CMK (cell line): ENCODE results near the gene POC1B.
A peak's percentile ranks its signal among the peaks of the same experiment; 100 is the strongest.

Experiments
- DNase-seq: peaks from one replicate; pipeline ENCODE4 v3.0.0-alpha.2; 2010; ENCODE audit warnings: low read depth

The POC1B gene

DNA sequence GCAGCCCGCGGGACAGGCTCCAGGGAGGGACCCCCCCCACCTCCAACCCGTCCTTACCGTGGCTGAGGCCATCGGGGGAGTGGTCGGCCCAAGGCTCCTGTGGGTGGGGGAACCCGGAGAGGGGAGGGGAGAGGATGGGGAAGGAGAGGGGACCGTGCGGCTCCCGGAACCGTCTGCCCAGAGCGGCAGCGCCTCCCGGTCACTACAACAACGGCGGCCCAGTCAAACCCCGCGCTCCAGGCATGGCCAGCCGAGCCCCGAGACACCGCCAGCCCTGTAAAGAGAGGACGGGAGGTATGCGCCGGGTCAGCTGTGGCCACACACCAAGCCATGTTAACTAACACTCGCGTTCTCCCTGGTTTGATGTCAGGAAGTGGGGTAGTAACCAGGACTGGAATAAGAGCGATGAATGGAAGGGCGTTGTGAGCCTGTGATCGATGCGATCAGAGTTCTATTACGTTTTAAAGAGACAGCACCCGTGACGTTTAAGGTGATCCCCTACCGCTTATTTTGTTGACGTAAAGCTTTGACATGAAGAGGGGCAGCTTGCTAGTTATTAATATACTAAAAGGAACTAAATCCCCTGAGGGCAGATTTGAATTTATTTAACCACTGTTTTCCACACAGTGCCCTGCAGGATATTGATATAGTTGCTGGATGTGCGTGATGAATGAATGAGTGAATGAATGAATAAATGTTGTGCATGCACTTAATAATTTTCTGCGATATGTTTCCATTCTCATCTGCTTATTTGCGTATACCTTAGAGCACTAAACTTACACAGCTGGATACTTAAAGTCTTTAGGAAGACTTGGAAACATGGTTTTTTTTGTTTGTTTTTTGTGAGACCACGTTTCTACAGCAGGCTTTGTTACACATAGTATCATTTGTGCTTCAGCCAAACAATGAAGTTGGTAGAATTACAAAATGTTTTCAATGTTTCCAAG is at the start of gene POC1B:
Gene POC1B, minus strand, starts transcription at position 224 of the 947 bp plus-strand sequence. Its CDS starts 152 bp downstream, at position 72.
- no peak for DNase-seq

- no peak for DNase-seq
Measured at GRCh38 chr12:89575374-89575773, 49.5 kb upstream of the POC1B start.

DNA sequence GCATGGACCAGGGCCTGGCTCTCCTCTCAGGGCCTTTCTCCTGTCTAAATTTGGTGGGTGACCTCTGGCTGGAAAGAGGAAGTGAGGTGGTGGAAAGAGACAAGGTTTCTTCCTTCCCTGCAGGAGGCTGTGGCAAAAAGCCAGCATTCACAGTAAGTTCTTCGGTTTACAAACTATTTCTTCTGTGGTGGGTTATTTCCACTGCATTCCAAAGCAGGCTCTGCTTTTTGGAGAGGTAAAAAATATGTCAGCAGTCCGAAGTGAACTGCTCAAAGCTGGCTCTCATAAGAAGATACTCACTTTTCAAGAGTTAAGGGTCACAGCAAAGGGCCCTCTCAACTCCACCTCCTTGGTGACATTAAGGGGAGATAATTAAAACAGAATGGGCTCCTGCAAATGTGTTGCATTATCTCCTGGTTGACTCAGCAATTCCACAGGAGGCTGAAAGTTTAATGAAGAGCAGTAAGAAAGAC is 48.9 kb upstream of the POC1B start:
- peak; percentile 9 for DNase-seq

DNA sequence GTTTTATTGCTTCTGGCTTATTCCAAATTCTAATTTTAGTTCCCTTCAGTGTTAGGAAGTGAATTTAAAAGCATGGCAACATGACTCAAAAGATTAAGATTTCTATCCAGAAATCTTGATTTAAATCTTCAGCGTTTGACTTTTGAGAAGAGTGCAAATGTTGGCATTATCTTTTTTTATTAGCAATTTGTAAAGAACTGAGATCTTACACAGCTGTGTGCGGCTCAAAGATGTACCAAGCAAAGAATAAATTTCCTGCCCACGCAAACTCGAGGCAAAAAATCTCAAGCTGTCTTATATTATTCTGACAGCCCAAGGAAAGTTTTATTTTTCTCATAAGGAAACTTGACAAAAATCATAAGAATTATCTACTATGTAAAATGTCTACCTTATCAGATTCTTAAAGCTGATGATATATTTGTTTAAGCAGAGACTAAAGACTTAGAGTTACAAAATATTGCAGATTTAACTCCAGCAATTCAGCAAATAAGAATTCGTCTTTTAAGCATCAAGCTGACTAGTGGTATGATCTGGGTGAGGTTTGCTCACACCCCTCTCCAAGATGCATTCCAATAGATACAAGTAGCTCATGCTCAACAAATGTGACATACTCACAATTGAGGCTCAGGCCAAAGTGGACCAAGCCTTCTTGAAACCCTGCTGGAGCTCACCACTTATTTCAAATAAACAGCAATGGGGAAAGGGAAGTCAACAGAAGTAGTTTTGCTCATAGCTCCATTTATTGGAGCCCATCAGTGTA is 47.4 kb upstream of the POC1B start:
- DNase-seq = no peak

DNA sequence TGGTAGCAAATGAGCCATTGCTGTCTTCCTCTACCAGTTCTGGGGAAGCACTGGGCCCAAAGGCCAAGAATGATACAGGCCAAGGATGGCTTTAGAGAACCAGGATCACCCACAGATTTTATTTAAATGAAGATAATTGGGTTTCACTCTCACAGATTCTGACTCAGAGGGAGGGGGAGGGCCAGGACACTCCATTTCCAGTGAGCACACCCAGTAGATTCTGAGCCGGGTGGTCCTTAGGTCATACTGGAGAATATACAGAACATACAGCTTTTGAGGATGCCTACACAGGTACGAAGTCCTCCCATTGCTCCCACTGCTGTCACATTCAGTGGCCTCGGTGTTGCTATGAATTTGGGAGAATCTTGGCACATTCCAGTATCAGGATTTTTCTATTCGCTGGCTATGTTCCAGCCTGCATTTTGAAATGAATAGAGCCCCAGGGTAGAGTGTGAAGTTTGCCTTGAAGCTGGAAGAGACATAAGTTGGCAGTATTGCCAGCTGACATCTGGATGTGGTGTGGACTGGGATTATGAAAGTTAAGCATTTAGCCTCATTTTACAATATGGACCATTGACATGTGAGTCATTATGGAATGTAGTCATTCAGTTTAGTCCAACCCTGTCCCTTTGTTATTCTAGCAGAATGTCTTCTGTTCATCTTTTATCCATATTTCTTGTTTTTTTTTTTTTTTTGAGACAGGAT is 45.8 kb upstream of the POC1B start:
- no peak for DNase-seq

DNA sequence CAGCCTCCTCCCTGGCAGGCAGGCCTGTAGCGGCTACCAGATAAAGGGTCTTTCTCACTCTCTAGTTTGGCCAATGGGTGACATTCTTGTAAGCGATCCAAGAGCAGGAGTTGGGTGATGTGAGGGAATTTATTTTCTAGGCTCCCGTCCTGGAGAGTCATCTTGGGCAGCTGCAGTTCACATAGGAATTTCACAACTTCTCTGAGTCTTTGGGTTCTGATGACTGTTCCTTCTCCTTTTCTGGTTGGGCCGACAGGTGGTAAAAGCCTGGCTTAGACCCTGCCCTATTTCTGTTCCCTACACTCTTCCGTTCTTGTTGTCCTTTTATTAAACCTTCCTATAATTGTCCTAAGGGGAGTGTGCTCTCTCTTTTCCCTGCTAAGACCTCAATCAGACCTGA is 42.6 kb upstream of the POC1B start:
- no peak for DNase-seq

DNA sequence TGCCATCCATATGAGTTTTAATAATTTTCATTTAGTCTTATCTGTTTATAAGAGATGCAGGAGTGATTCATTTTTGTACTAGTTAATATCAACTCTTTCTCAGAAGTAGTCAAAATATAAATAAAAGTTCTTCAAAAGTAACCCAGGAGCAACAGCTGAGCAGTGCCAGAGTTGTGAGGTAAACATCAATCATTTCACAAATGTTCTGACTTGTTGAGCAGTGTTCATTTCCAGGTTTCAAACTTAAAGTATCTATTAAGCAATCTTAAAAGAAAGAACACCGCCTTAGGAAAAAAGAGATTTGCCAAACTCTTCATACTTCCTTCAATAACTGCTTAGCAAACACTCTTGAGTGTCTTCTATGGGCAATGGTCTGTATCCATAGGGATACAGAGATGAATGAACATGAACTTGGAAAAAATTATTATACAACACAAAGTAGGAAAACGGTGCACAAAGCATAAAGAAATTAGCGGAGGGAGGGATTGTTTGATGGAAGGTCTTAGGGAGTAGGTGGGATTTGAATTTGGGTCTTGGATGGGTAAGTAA is 41.9 kb upstream of the POC1B start:
- no peak for DNase-seq

- no peak for DNase-seq
Measured at GRCh38 chr12:89566615-89567014, 40.8 kb upstream of the POC1B start.

- DNase-seq = no peak
Measured at GRCh38 chr12:89565002-89565401, 39.2 kb upstream of the POC1B start.

- DNase-seq = no peak
Measured at GRCh38 chr12:89559753-89560152, 33.9 kb upstream of the POC1B start.

DNA sequence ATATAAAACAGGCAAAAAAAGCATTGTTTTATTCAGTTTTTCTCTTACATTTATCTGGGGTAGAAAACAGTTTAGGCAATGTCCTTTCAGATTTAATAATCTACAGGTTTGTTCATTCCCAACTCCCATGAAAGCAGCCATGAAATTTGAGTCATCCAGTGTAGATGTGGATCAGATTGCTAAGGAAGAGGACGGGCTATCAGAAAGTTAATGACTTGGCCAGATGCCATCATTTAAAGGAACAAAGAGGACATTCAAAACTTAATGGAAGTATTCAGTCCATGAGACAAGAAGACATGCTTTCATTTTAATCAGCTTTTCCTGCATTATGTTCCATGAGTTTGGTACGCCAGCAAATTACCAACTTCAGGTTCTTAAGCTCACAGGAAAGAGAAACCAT is 31.1 kb upstream of the POC1B start:
- no peak for DNase-seq

GRCh38 chr12:89552376-89552775 is 26.5 kb upstream of the POC1B start:
- no peak for DNase-seq

DNA sequence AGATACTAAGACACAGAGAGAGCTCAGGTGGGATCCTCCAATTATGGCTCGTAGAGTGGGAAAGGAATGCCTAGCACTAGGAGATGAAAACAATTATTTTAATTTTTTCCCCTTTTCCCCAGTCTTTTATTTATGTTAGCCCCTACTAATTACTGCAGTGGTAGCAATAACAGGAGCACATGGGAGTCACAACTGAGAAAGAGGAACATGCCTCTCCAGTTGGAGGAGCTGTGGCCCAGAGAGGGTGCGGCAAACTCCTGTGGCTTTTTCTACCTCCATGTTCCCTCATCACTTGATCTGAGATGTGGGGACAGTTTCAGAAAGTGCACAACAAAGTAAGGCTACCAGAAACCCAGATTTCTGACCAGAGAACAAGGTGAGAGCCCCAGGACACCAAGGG is 25.9 kb upstream of the POC1B start:
- DNase-seq = no peak

- no peak for DNase-seq
Measured at GRCh38 chr12:89547101-89547500, 21.3 kb upstream of the POC1B start.

DNA sequence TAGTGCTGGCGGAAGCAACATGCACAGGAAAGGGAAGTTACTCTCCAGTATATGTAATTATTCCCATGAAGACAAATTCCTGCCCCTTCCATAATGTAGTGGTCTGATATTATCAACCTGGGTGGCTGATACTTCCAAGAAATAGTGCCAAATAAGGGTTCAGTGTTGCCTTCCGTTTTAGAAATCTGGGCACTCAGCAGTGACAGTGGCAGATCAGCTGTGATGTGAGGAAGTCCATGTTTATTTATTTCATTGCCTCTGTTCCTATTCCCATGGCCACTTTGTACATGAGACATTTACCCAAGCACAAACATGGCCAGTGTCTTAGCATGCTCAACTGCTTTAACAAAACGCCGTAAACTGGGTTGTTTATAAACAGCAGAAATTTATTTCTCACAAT is 20.3 kb upstream of the POC1B start:
- no peak for DNase-seq

DNA sequence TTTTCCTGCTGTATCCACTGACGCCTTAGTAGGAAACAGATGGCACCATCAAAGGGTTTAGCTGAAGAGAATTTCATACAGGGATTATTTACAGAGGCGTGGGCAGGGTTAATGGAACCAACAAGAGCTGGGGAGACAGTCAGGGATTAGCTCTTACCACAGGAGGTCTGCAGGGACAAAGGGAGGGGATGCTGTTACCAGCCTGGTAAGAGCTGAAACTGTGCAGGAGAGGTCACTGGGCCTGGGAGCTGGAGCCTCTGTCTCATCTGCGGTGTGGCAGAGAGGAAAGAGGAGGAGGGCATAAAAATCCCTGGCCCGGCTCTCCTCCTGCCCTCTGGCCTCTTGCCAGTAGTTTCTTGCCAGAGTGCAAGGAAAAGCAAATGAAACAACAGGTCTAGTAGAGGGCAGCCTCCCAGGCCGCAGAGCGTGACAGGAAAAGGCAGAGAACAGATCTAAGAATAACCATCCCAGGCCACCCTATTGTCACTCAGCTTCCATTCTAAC is 18.9 kb upstream of the POC1B start:
- DNase-seq = no peak

DNA sequence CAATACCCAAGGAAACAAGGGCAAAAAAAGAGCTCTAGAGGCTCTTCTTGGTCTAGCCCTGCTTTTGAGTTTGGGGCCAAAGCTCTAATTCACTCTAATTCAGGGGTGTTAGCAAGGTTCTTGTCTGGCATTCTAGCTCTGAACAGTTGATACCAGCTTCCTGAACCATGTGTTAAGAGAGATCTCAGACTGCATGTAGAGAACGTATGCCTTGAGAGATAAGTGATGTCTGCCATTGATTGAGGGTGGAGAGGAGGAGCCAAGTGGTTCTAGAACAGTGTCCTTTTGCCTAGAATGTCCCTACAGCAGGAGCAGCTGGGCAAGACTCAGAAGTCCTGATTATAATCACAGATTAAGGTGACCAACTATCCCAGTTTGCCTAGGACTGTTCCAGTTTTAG is 18.2 kb upstream of the POC1B start:
- DNase-seq = peak; percentile 51

GRCh38 chr12:89542912-89543592 is 17.2 kb upstream of the POC1B start:
- no peak for DNase-seq

DNA sequence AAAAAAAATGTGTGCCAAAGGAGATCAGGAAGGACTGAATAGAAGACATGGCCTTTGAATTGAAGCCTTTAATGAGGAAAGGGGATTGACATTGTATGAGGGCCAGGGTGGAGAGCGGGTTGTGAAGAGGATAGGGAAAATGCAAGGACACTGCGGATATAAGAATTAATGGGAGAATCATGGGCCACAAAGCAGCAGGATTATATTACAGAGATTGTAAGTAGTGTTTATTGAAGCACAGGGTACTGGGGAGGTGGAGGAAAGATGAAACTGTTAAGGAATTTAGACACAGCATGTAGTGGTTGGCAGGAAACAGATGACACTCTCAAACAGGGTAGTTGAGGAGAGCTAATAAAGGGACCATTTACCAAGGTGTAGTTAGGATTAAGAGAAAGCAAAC is 16.4 kb upstream of the POC1B start:
- no peak for DNase-seq

DNA sequence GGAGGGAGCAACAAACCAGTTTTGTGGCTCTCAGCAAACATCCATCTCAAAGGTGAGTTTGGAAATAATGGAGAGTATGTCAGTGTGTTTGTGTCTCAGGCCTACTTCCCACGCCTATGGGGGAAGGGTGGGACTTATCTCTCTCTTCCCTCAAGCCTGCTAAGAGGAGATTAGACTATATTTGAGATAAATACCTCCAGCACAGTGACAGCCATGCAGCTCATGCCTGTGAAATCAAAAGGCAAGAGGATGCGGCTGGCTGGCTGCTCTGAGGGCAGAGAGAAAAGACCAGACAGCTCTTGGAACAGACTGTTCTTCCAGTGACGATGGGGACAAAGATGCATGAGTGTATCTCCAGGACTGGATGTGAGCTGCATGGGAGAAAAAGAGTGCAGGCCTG is 14.7 kb upstream of the POC1B start:
- DNase-seq = no peak
